ENCODE measurements around the gene NCAPD2.
A peak's percentile ranks its signal among the peaks of the same experiment; 100 is the strongest.
"Not testable (repeated sequence)": the region's sequence is repeated elsewhere in the genome, so short reads cannot be mapped to it uniquely, and the experiment has no call there.

Gene NCAPD2

GRCh38 chr12:6465467-6466183, 28.3 kb upstream of the NCAPD2 start:
- peak; percentile 78 for DNase-seq

GRCh38 chr12:6466184-6466573, 27.7 kb upstream of the NCAPD2 start:
- DNase-seq: no peak

GRCh38 chr12:6466751-6467150, 27.2 kb upstream of the NCAPD2 start:
- not testable (repeated sequence) for DNase-seq

GRCh38 chr12:6467571-6468282, 26.2 kb upstream of the NCAPD2 start:
- DNase-seq: not testable (repeated sequence)

- DNase-seq: no peak
Measured at GRCh38 chr12:6468283-6468575, 25.7 kb upstream of the NCAPD2 start.

- DNase-seq: no peak
Measured at GRCh38 chr12:6469092-6469491, 24.8 kb upstream of the NCAPD2 start.

GRCh38 chr12:6469609-6470374, 24.1 kb upstream of the NCAPD2 start:
- no peak for DNase-seq

- peak; percentile 96 for DNase-seq
Measured at GRCh38 chr12:6470375-6471163, 23.3 kb upstream of the NCAPD2 start, which contains the start of gene VAMP1. Gene VAMP1 (minus strand): TSS chr12:6470677. CDS start chr12:6470531, 146 bp downstream.

- DNase-seq: no peak
Measured at GRCh38 chr12:6471989-6472360, 21.9 kb upstream of the NCAPD2 start.

GRCh38 chr12:6472491-6472890, 21.4 kb upstream of the NCAPD2 start:
- DNase-seq: no peak

GRCh38 chr12:6475233-6475975, 18.5 kb upstream of the NCAPD2 start:
- not testable (repeated sequence) for DNase-seq

- no peak for DNase-seq
Measured at GRCh38 chr12:6476489-6476888, 17.4 kb upstream of the NCAPD2 start.

- not testable (repeated sequence) for DNase-seq
Measured at GRCh38 chr12:6477601-6478377, 16.1 kb upstream of the NCAPD2 start.

- no peak for DNase-seq
Measured at GRCh38 chr12:6478416-6478815, 15.5 kb upstream of the NCAPD2 start.

GRCh38 chr12:6488240-6488639, 5.7 kb upstream of the NCAPD2 start:
- DNase-seq: no peak

- DNase-seq: no peak
Measured at GRCh38 chr12:6489449-6489848, 4.5 kb upstream of the NCAPD2 start.

GRCh38 chr12:6490673-6491072, 3.2 kb upstream of the NCAPD2 start:
- DNase-seq: not testable (repeated sequence)

- DNase-seq: peak; percentile 94
Measured at GRCh38 chr12:6492838-6493496, 935 bp upstream of the NCAPD2 start, which contains the start of gene MRPL51. Gene MRPL51 (minus strand): TSS chr12:6493262. CDS start chr12:6493136, 126 bp downstream.

- no peak for DNase-seq
Measured at GRCh38 chr12:6494258-6494743, 399 bp downstream of the NCAPD2 start.

GRCh38 chr12:6494968-6495367, 1.1 kb downstream of the NCAPD2 start:
- DNase-seq: no peak

GRCh38 chr12:6497291-6497690, 3.4 kb downstream of the NCAPD2 start:
- DNase-seq: not testable (repeated sequence)
